Measurements from ENCODE around the gene RYR2.

The RYR2 gene

GRCh38 chr1:237171454-237172117 is 129.6 kb downstream of the RYR2 start:
- Histone ChIP-seq H3K27me3 (ENCODE audit: low read depth, low read length) (peaks cover 29% of the 10 kb centered on the region), H3K36me3 (replicated peaks; ENCODE audit: low read depth, low read length) (no peaks in the 10 kb centered on the region), H3K4me1 (ENCODE audit: low read length) (no peaks in the 10 kb centered on the region), H3K79me2 (ENCODE audit: low read length) (no peaks in the 10 kb centered on the region), H4K20me1 (ENCODE audit: insufficient read depth, low read length) (no peaks in the 10 kb centered on the region), H3K9ac (ENCODE audit: low read length) (no peak overlapping the region), H3K4me2 (ENCODE audit: low read length) (no peak overlapping the region), H3K4me3 (ENCODE audit: low read length) (no peak overlapping the region), H3K9me3 (ENCODE audit: insufficient read depth, low read length) (no peaks in the 10 kb centered on the region), H2AFZ (ENCODE audit: low read depth, low read length) (no peak overlapping the region), H3K27ac (ENCODE audit: low read length) (no peak overlapping the region)
- TF ChIP-seq, protein P1, sequence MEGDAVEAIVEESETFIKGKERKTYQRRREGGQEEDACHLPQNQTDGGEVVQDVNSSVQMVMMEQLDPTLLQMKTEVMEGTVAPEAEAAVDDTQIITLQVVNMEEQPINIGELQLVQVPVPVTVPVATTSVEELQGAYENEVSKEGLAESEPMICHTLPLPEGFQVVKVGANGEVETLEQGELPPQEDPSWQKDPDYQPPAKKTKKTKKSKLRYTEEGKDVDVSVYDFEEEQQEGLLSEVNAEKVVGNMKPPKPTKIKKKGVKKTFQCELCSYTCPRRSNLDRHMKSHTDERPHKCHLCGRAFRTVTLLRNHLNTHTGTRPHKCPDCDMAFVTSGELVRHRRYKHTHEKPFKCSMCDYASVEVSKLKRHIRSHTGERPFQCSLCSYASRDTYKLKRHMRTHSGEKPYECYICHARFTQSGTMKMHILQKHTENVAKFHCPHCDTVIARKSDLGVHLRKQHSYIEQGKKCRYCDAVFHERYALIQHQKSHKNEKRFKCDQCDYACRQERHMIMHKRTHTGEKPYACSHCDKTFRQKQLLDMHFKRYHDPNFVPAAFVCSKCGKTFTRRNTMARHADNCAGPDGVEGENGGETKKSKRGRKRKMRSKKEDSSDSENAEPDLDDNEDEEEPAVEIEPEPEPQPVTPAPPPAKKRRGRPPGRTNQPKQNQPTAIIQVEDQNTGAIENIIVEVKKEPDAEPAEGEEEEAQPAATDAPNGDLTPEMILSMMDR (IDR thresholded peaks at IDR 0.05; ENCODE audit: low read depth, low read length), result no peak
- no peak for TF ChIP-seq EZH2phosphoT487 (IDR thresholded peaks at IDR 0.05; ENCODE audit: low read depth)

DNA sequence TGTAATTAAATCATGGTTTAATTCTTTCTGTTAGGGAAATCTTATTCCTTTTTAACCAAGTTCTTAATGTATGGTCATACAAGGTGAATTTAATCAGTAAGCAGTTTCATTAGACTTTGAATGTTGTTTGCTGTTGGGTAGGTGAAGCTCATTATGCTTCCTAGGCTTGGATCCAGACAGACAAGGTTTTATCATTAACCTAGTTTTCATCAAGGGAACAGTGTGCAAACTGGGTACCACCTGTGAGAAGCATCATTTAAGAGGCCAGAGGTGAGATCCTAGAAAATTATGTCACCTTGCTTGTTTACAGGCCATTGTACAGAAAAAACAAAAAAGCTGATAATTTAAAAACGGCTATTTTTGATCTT is 130.1 kb downstream of the RYR2 start:
- TF ChIP-seq EZH2phosphoT487 (IDR thresholded peaks at IDR 0.05; ENCODE audit: low read depth), result no peak
- TF ChIP-seq, protein P1 (IDR thresholded peaks at IDR 0.05; ENCODE audit: low read depth, low read length), result no peak
- H3K4me3 ChIP-seq (ENCODE audit: low read length), result no peak overlapping the region
- no peaks in the 10 kb centered on the region for H3K79me2 ChIP-seq (ENCODE audit: low read length)
- H2AFZ ChIP-seq (ENCODE audit: low read depth, low read length), result no peak overlapping the region
- H3K9ac ChIP-seq (ENCODE audit: low read length), result no peak overlapping the region
- no peaks in the 10 kb centered on the region for H3K9me3 ChIP-seq (ENCODE audit: insufficient read depth, low read length)
- H3K4me2 ChIP-seq (ENCODE audit: low read length), result no peak overlapping the region
- no peaks in the 10 kb centered on the region for H3K36me3 ChIP-seq (replicated peaks; ENCODE audit: low read depth, low read length)
- H3K27ac ChIP-seq (ENCODE audit: low read length), result no peak overlapping the region
- H3K27me3 ChIP-seq (ENCODE audit: low read depth, low read length), result peaks cover 29% of the 10 kb centered on the region
- no peaks in the 10 kb centered on the region for H4K20me1 ChIP-seq (ENCODE audit: insufficient read depth, low read length)
- H3K4me1 ChIP-seq (ENCODE audit: low read length), result no peaks in the 10 kb centered on the region

- Histone ChIP-seq H3K27ac (ENCODE audit: low read length) (no peak overlapping the region), H3K9me3 (ENCODE audit: insufficient read depth, low read length) (no peaks in the 10 kb centered on the region), H3K4me2 (ENCODE audit: low read length) (no peak overlapping the region), H3K4me3 (ENCODE audit: low read length) (no peak overlapping the region), H2AFZ (ENCODE audit: low read depth, low read length) (no peak overlapping the region), H3K27me3 (ENCODE audit: low read depth, low read length) (peaks cover 15% of the 10 kb centered on the region; the same call in 1 of the 2 replicates), H3K9ac (ENCODE audit: low read length) (no peak overlapping the region), H4K20me1 (ENCODE audit: insufficient read depth, low read length) (no peaks in the 10 kb centered on the region; the same call in 1 of the 2 replicates), H3K79me2 (ENCODE audit: low read length) (no peaks in the 10 kb centered on the region), H3K4me1 (ENCODE audit: low read length) (no peaks in the 10 kb centered on the region), H3K36me3 (replicated peaks; ENCODE audit: low read depth, low read length) (no peaks in the 10 kb centered on the region)
- no peak for TF ChIP-seq EZH2phosphoT487 (IDR thresholded peaks at IDR 0.05; ENCODE audit: low read depth)
- TF ChIP-seq, protein P1 (IDR thresholded peaks at IDR 0.05; ENCODE audit: low read depth, low read length), result no peak
These were observed 137.5 kb downstream of the RYR2 start for GRCh38 chr1:237179503-237179902.

- no peaks in the 10 kb centered on the region for H3K36me3 ChIP-seq (replicated peaks; ENCODE audit: low read depth, low read length)
- H4K20me1 ChIP-seq (ENCODE audit: insufficient read depth, low read length), result no peaks in the 10 kb centered on the region; the same call in 1 of the 2 replicates
- no peak overlapping the region for H2AFZ ChIP-seq (ENCODE audit: low read depth, low read length)
- H3K4me2 ChIP-seq (ENCODE audit: low read length), result no peak overlapping the region
- no peak for TF ChIP-seq EZH2phosphoT487 (IDR thresholded peaks at IDR 0.05; ENCODE audit: low read depth)
- TF ChIP-seq, protein P1 (IDR thresholded peaks at IDR 0.05; ENCODE audit: low read depth, low read length), result no peak
- no peaks in the 10 kb centered on the region for H3K4me1 ChIP-seq (ENCODE audit: low read length)
- H3K9me3 ChIP-seq (ENCODE audit: insufficient read depth, low read length), result no peaks in the 10 kb centered on the region
- H3K4me3 ChIP-seq (ENCODE audit: low read length), result no peak overlapping the region
- H3K27ac ChIP-seq (ENCODE audit: low read length), result no peak overlapping the region
- peaks cover 16% of the 10 kb centered on the region; the same call in 1 of the 2 replicates for H3K27me3 ChIP-seq (ENCODE audit: low read depth, low read length)
- no peaks in the 10 kb centered on the region for H3K79me2 ChIP-seq (ENCODE audit: low read length)
- no peak overlapping the region for H3K9ac ChIP-seq (ENCODE audit: low read length)
These were observed 138.3 kb downstream of the RYR2 start for GRCh38 chr1:237180256-237180655.

Data from OCI-LY3 (cell line).